B cell (primary cell): ENCODE results near the gene PDAP1. TPM values are rescaled to one million over a fixed set of nuclear protein-coding genes. Genes with fewer than 3 reads are reported as not detected.

Experiments
- ATAC-seq: fragments of 200-7000 bp; cut with Tn5 transposase; one replicate; pipeline ENCODE4 v1.10.0; 2021; ENCODE audit warnings: low read depth, mild to moderate bottlenecking, moderate number of reproducible peaks, moderate library complexity
- CTCF ChIA-PET: fragments of 350-600 bp; sonication (Branson Sonifier 250); formaldehyde crosslinking; loops from one replicate; lab custom pipeline; 2021; ENCODE audit warnings: antibody characterized with exemption, inconsistent platforms; lab: Charles Lee
- POLR2A ChIA-PET: fragments of 350-600 bp; sonication (Branson Sonifier 250); formaldehyde crosslinking; loops from one replicate; lab custom pipeline; 2021; ENCODE audit warnings: antibody characterized with exemption; lab: Charles Lee
- DNase-seq: peaks from one replicate; pipeline ENCODE4 v3.0.0; 2013
- H2AFZ ChIP-seq: 2 replicates; pipeline ENCODE4 v1.6.1; 2012; ENCODE audit warnings: mild to moderate bottlenecking, low read depth, low read length; ENCODE audit not compliant: insufficient read depth, poor library complexity, severe bottlenecking
- H3K27ac ChIP-seq, 2 donors: 1 replicate in 1 of 2; 2 replicates in 1 of 2; pipeline ENCODE4 v1.5.1; 2012 to 2013; ENCODE audit warnings: low read length in 2 of 2, mild to moderate bottlenecking in 2 of 2, moderate library complexity in 1 of 2
- H3K27me3 ChIP-seq, 4 experiments: fragments of 200-600 bp in 1 of 4; sonication (generic) in 1 of 4; replicated peaks in 1 of 4; 1 replicate in 2 of 4; 2 replicates in 2 of 4; pipeline versions ENCODE4 v1.6.1 to v1.7.0; 2013 to 2016; ENCODE audit warnings: low read length in 3 of 4, mild to moderate bottlenecking in 2 of 4, mixed read lengths in 1 of 4, moderate library complexity in 1 of 4; ENCODE audit not compliant: insufficient read depth in 4 of 4, control insufficient read depth in 3 of 4; ENCODE audit errors: control extremely low read depth in 1 of 4
- H3K36me3 ChIP-seq, 2 experiments: replicated peaks in 1 of 2; 1 replicate in 1 of 2; 2 replicates in 1 of 2; pipeline versions ENCODE4 v1.6.1 to v1.7.1; 2013; ENCODE audit warnings: low read length in 1 of 2; ENCODE audit not compliant: insufficient read depth in 2 of 2, control insufficient read depth in 1 of 2; ENCODE audit errors: control extremely low read depth in 1 of 2, extremely low read depth in 1 of 2
- H3K4me1 ChIP-seq, 2 donors: fragments of 200-600 bp in 1 of 2; sonication (generic) in 1 of 2; 1 replicate in 1 of 2; 2 replicates in 1 of 2; pipeline versions ENCODE4 v1.5.1 to v1.6.1; 2013 to 2017; ENCODE audit warnings: low read length in 2 of 2; ENCODE audit not compliant: control insufficient read depth in 2 of 2, insufficient read depth in 2 of 2
- H3K4me2 ChIP-seq: replicated peaks from 2 replicates; pipeline ENCODE3; 2012; ENCODE audit warnings: mild to moderate bottlenecking, low read depth, low read length; ENCODE audit not compliant: poor library complexity, severe bottlenecking
- H3K4me3 ChIP-seq, 5 experiments: fragments of 200-600 bp in 1 of 5; sonication (generic) in 1 of 5; 1 replicate in 3 of 5; 2 replicates in 2 of 5; pipeline versions ENCODE4 v1.5.1 to v1.7.0; 2011 to 2016; ENCODE audit warnings: low read length in 4 of 5, mild to moderate bottlenecking in 4 of 5, low read depth in 2 of 5, control low read depth in 1 of 5, moderate library complexity in 1 of 5; ENCODE audit not compliant: insufficient read depth in 1 of 5; ENCODE audit errors: control extremely low read depth in 1 of 5, extremely low read depth in 1 of 5
- H3K79me2 ChIP-seq: fragments of 200-600 bp; sonication (generic); one replicate; pipeline ENCODE4 v1.6.0; 2016; ENCODE audit warnings: low read length; ENCODE audit not compliant: control insufficient read depth, insufficient read depth
- H3K9ac ChIP-seq: fragments of 200-600 bp; sonication (generic); 2 replicates; pipeline ENCODE4 v1.6.1; 2017; ENCODE audit warnings: mild to moderate bottlenecking, low read length, moderate library complexity
- H3K9me3 ChIP-seq, 3 donors: one replicate each; pipeline versions ENCODE4 v1.6.1 to v1.7.1; 2013; ENCODE audit warnings: low read length in 2 of 3; ENCODE audit not compliant: control insufficient read depth in 2 of 3, insufficient read depth in 1 of 3; ENCODE audit errors: control extremely low read depth in 1 of 3
- H4K20me1 ChIP-seq: 2 replicates; pipeline ENCODE4 v1.6.0; 2012; ENCODE audit warnings: mild to moderate bottlenecking, low read length; ENCODE audit not compliant: insufficient read depth, control insufficient read depth, poor library complexity, severe bottlenecking
- H3K27ac Mint-ChIP-seq: one replicate; pipeline ENCODE4 v1.8.0; 2021; ENCODE audit warnings: mixed read lengths
- H3K27me3 Mint-ChIP-seq: one replicate; pipeline ENCODE4 v1.8.0; 2021; ENCODE audit warnings: mixed read lengths
- H3K4me1 Mint-ChIP-seq: one replicate; pipeline ENCODE4 v1.8.0; 2021; ENCODE audit warnings: mixed read lengths
- H3K4me3 Mint-ChIP-seq: one replicate; pipeline ENCODE4 v1.8.0; 2021; ENCODE audit warnings: mixed read lengths
- H3K9me3 Mint-ChIP-seq: one replicate; pipeline ENCODE4 v1.8.0; 2022; ENCODE audit warnings: mixed read lengths; ENCODE audit not compliant: insufficient read depth
- CTCF ChIP-seq: fragments of 200-600 bp; IDR thresholded peaks from one replicate; pipeline ENCODE4 v1.8.0; 2022; ENCODE audit warnings: antibody characterized with exemption, mild to moderate bottlenecking
- EZH2 ChIP-seq: IDR thresholded peaks from 2 replicates; pipeline ENCODE4 v1.6.1; 2012; ENCODE audit warnings: borderline replicate concordance, low read depth, mild to moderate bottlenecking, moderate library complexity, low read length; ENCODE audit not compliant: insufficient read depth, poor library complexity, severe bottlenecking
- WGBS: methylation state at CpG from one replicate; pipeline ENCODE4 v1.1.5; 2013; ENCODE audit warnings: missing lambda C conversion rate; ENCODE audit not compliant: insufficient coverage; 5-methylcytosine and 5-hydroxymethylcytosine counted together
- intact Hi-C: fragments of 100-400 bp; cut with micrococcal nuclease; formaldehyde crosslinking; loops from one replicate; pipeline ENCODE4 v1.10.0; 2022
- polyA plus RNA-seq: library from polyadenylated mRNA; depleted of rRNA; stranded (reverse); fragments of >200 nt; gene quantifications from 2 replicates; pipeline ENCODE4 v1.2.3, GENCODE V29; 2012
- total RNA-seq, 2 donors: library from RNA; stranded (reverse); fragments of 120-200 nt in 1 of 2; gene quantifications; 1 replicate in 1 of 2; 2 replicates in 1 of 2; pipeline versions ENCODE4 v1.2.3 to v1.2.4, GENCODE V29; 2013 to 2022

Gene PDAP1
- total and polyA plus RNA-seq, 2 donors (not counting 1 experiment from before 2014, with no cell fraction given) = 19.2 to 60.4 TPM

DNA sequence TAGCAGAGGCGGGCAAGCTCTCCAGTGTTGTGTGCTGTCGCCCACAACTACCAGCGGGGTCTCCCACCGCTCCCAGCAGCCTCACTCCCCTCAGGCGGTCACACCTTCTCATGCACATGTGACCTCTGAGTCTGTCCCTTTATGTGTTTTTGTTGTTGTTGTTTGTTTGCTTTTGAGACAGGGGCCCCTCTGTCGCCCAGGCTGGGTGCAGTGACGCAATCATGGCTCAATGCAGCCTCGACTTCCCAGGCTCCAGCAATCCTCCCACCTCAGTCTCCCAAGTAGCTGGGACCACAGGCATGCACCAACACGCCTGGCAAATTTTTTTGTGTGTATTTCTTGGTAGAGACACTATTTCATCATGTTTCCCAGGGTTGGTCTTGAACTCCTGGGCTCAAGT, 31.8 kb upstream of the PDAP1 start:
- Histone ChIP-seq H3K27ac (no peak overlapping the region), H3K4me3 (no peak overlapping the region), H4K20me1 (peaks cover 10% of the 10 kb centered on the region), H3K9me3 (no peaks in the 10 kb centered on the region), H3K36me3 (peaks cover 1 to 14% of the 10 kb centered on the region in 2 experiments), H3K27me3 (no peaks in the 10 kb centered on the region), H3K4me1 (peaks cover 12 to 36% of the 10 kb centered on the region in 2 donors), H3K9ac (no peak overlapping the region), H3K4me2 (peak overlapping the region; percentile 97), H2AFZ (no peak overlapping the region), H3K79me2 (peaks cover 34% of the 10 kb centered on the region)
- H3K27ac Mint-ChIP-seq = peak overlapping the region; percentile 20
- no peaks in the 10 kb centered on the region for H3K9me3 Mint-ChIP-seq
- 90% methylated on average over 2 of the region's 9 CpGs for WGBS
- ChIA-PET CTCF (interaction anchor here (1.4 kb wide), 1 partner anchor 20 kb away, joined by 3 read pairs; no protein-coding TSS in a partner anchor), POLR2A (interaction anchor here (0.7 kb wide), 1 partner anchor 47 kb away, joined by 8 read pairs; no protein-coding TSS in a partner anchor)
- DNase-seq (no peak), ATAC-seq (no peak)
- intact Hi-C loops = no loop called here
- no peaks in the 10 kb centered on the region for H3K27me3 Mint-ChIP-seq
- peaks cover 36% of the 10 kb centered on the region for H3K4me1 Mint-ChIP-seq
- H3K4me3 Mint-ChIP-seq = peak overlapping the region; percentile 97
- TF ChIP-seq CTCF (no peak), EZH2 (no peak)
